ENCODE results near the gene IL1RL1. TPM values are rescaled to one million over a fixed set of nuclear protein-coding genes. Genes with fewer than 3 reads are reported as not detected.
A peak's percentile ranks its signal among the peaks of the same experiment; 100 is the strongest.
"Not testable (repeated sequence)": the region's sequence is repeated elsewhere in the genome, so short reads cannot be mapped to it uniquely, and the experiment has no call there.

Gene IL1RL1
- total RNA-seq, 1 experiment from 2014 or later = not detected

DNA sequence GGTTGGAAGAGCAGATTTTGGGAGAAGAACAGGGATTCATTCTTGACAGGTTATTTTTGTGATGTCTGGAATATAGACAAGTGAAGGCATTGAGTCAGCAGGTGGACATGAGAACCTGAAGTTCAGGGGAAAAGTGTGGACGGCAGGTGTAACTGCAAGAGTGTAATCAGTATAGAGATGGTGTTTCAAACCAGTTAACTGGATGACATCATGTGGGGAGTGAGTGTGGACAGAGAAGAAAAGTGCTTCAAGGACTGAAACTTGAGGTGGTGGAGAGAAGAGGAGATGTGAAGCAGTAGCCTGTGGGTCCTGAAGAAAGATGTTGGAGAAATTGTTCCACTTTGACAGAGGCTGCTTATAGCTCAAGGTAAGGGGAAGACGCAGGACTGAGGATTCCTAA, 7.1 kb downstream of the IL1RL1 start:
- in situ Hi-C loops (cut with HindIII; ENCODE audit: low pct_unique_long_range_greater_than_20kb, low sequenced_read_pairs) = no loop called here
- no peak for DNase-seq (ENCODE audit: low read depth)

- in situ Hi-C loops (cut with HindIII; ENCODE audit: low pct_unique_long_range_greater_than_20kb, low sequenced_read_pairs) = no loop called here
- DNase-seq (ENCODE audit: low read depth) = no peak
Observed at GRCh38 chr2:102321941-102322719, 10.8 kb downstream of the IL1RL1 start.

DNA sequence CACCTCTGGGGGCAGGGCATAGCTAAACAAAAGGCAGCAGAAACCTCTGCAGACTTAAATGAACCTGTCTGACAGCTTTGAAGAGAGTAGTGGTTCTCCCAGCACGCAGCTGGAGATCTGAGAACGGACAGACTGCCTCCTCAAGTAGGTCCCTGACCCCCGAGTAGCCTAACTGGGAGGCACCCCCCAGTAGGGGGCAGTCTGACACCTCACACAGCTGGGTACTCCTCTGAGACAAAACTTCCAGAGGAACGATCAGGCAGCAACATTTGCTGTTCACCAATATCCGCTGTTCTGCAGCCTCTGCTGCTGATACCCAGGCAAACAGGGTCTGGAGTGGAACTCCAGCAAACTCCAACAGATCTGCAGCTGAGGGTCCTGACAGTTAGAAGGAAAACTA, 13.6 kb downstream of the IL1RL1 start:
- in situ Hi-C loops (cut with HindIII; ENCODE audit: low pct_unique_long_range_greater_than_20kb, low sequenced_read_pairs); DNase-seq (ENCODE audit: low read depth): not testable (repeated sequence)

DNA sequence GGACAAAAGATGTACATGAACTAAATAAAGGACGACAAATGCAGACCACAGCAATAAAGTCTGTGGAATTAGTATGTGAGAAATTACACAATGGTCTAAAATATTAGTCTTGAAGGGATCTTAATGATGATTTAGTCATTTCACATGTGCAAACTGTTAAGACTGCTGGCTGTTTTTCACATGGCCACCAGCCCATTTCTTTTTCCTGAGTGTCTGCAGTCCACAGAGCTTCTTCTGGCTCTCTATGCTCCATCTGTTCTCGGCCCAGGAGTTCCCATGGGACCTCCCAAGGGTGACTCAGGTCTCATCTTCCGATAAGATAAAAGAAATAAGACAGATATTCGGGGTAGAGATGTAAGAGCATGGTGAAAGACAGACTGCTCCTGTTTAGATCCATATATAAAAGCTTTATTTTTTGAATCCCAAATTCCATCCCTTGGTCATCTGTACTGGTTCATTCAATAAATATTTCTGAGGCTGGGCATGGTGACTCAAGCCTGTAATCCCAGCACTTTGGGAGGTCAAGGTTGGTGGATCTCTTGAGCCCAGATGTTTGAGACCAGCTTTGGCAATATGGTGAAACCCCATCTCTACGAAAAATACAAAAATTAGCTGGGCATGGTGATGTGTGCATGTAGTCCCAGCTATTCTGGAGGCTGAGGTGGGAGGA, 20.1 kb downstream of the IL1RL1 start:
- in situ Hi-C loops (cut with HindIII; ENCODE audit: low pct_unique_long_range_greater_than_20kb, low sequenced_read_pairs) = no loop called here
- DNase-seq (ENCODE audit: low read depth) = no peak

- in situ Hi-C loops (cut with HindIII; ENCODE audit: low pct_unique_long_range_greater_than_20kb, low sequenced_read_pairs) = no loop called here
- no peak for DNase-seq (ENCODE audit: low read depth)
Observed at GRCh38 chr2:102334486-102334885, 23.1 kb downstream of the IL1RL1 start.

GRCh38 chr2:102335871-102336366, 24.6 kb downstream of the IL1RL1 start:
- no peak for DNase-seq (ENCODE audit: low read depth)
- in situ Hi-C loops (cut with HindIII; ENCODE audit: low pct_unique_long_range_greater_than_20kb, low sequenced_read_pairs) = no loop called here

DNA sequence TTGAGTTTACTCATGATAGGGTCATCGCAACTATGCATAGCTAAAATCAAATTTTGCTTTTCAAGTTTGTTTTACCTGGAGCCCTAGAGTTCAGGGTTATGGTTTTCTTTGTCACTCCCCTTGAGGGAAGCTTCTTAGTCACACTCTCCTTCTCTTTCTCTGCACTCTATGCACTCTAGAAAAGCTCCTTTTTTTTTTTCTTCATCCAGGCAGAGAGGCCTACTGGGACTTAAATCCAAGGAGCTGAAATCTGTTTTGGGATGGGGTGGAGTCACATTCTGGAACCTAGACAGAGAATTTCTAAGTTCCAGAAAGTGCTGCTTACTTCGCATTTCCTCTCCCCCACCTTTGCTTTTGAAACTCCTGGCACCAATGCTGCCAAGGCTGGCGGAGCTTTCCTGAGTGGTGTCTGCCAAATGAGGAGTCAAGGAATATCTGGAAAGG, 25.2 kb downstream of the IL1RL1 start:
- in situ Hi-C loops (cut with HindIII; ENCODE audit: low pct_unique_long_range_greater_than_20kb, low sequenced_read_pairs) = no loop called here
- DNase-seq (ENCODE audit: low read depth) = no peak

- in situ Hi-C loops (cut with HindIII; ENCODE audit: low pct_unique_long_range_greater_than_20kb, low sequenced_read_pairs) = no loop called here
- DNase-seq (ENCODE audit: low read depth) = no peak
Observed at GRCh38 chr2:102337012-102337411, 25.6 kb downstream of the IL1RL1 start.

- DNase-seq (ENCODE audit: low read depth) = no peak
Observed at GRCh38 chr2:102337481-102338386, 26.4 kb downstream of the IL1RL1 start.

GRCh38 chr2:102340778-102341177, 29.4 kb downstream of the IL1RL1 start:
- no peak for DNase-seq (ENCODE audit: low read depth)
- in situ Hi-C loops (cut with HindIII; ENCODE audit: low pct_unique_long_range_greater_than_20kb, low sequenced_read_pairs) = no loop called here

More at GRCh38 chr2:102337481-102338386, 26.4 kb downstream of the IL1RL1 start:
- in situ Hi-C loops (cut with HindIII; ENCODE audit: low pct_unique_long_range_greater_than_20kb, low sequenced_read_pairs) = no loop called here

GRCh38 chr2:102342888-102343287, 31.5 kb downstream of the IL1RL1 start:
- in situ Hi-C loops (cut with HindIII; ENCODE audit: low pct_unique_long_range_greater_than_20kb, low sequenced_read_pairs) = no loop called here
- no peak for DNase-seq (ENCODE audit: low read depth)

DNA sequence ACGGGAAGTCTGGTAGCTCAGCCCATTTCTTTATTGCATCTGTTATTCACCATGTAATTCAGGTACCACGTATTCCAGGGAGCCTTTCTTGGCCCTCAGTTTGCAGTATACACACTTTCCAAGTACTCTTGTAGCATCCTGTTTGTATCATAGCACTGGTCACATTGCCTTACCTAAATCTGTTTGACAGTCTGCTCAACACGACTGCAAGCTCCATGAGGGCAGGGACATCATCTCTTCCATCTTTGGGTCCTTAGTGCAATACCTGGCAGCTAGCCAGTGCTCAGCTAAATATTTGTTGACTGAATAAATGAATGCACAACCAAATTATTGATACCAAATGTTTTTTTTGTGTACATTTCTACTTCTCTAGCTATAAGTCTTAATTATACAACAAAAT, 33.0 kb downstream of the IL1RL1 start:
- in situ Hi-C loops (cut with HindIII; ENCODE audit: low pct_unique_long_range_greater_than_20kb, low sequenced_read_pairs) = no loop called here
- DNase-seq (ENCODE audit: low read depth) = no peak

- in situ Hi-C loops (cut with HindIII; ENCODE audit: low pct_unique_long_range_greater_than_20kb, low sequenced_read_pairs) = no loop called here
- no peak for DNase-seq (ENCODE audit: low read depth)
Observed at GRCh38 chr2:102345329-102345920, 34.1 kb downstream of the IL1RL1 start.

GRCh38 chr2:102346381-102347130, 35.2 kb downstream of the IL1RL1 start:
- no peak for DNase-seq (ENCODE audit: low read depth)
- in situ Hi-C loops (cut with HindIII; ENCODE audit: low pct_unique_long_range_greater_than_20kb, low sequenced_read_pairs) = no loop called here

GRCh38 chr2:102350137-102350793, 38.9 kb downstream of the IL1RL1 start:
- in situ Hi-C loops (cut with HindIII; ENCODE audit: low pct_unique_long_range_greater_than_20kb, low sequenced_read_pairs) = no loop called here
- no peak for DNase-seq (ENCODE audit: low read depth)

DNA sequence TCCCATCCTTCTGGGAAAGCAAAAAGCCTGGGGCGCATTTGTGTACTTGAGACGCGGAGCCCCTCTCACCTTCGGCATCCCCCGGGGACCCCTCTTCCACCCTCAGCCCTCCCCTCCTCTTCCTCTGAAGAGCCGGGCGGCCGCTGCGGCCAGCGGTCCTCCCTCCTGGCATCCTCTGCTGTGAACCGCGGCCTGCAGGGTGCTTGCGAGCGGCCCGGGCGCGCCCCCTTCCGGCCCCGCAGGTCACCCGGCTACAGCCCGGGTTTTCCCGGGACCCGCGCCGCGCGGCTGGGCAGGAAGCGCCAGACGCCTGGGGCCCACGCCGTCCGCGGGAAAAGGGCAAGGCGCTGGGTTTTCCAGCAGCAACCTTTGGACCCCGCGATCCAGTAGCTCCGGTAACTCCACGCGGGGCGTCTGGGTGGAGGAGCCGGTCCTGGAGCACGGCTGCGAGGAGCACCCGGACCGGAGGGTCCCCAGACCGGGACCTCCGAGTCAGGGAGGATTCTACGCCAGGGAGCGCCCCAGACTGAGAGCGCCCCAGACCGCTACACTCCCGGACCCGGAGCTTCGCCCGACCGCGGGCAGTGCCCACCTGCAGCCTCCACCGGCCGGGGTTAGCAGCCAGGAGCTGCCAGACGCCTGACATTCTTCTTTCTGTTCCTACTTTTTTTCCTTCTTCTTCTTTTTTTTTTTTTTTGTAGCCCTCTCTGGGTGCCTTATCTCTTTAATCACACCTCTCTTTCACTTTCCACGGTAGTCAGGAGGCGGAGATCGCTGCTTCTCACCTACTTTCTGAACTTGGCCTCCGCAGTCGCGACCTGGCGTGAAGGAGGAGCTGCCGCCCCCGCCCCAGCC, 44.4 kb downstream of the IL1RL1 start, which contains the start of gene IL18R1:
Gene IL18R1, plus strand, starts transcription at position 271 of the 855 bp plus-strand sequence. CDS start 6,865 bp downstream, outside the sequence.
- in situ Hi-C loops (cut with HindIII; ENCODE audit: low pct_unique_long_range_greater_than_20kb, low sequenced_read_pairs) = no loop called here
- DNase-seq (ENCODE audit: low read depth) = peak; percentile 76

Data from Caki2 (cell line).